Hippocampal formation (tissue), 2 donors: Measurements from ENCODE around the gene PAX3.
"Not testable (repeated sequence)": the region's sequence is repeated elsewhere in the genome, so short reads cannot be mapped to it uniquely, and the experiment has no call there.

Source experiments
- DNase-seq, 2 donors: peaks; one replicate each; lab custom pipeline; 2025; lab: John Stamatoyannopoulos, UW

The PAX3 gene

GRCh38 chr2:222214885-222215284 is 83.9 kb downstream of the PAX3 start:
- no peak for DNase-seq

GRCh38 chr2:222213049-222213448 is 85.7 kb downstream of the PAX3 start:
- DNase-seq: no peak

DNA sequence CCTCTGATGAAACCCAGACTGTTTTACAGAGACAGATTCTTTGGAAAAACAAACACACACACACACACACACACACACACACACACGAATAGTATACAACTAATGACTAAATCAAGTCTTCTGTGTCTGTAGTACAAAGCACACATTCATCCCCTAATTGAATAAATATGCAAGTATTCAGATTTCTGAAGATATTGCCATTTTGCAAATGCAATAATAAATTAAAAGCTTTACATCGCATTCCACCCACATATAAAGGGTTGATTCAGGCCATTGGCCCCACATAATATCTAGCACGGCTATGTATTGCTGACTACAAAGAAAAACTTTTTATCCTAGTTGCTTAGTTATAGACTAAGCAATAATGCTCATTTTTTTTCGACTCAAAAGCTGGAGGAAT is 86.2 kb downstream of the PAX3 start:
- DNase-seq: no peak

DNA sequence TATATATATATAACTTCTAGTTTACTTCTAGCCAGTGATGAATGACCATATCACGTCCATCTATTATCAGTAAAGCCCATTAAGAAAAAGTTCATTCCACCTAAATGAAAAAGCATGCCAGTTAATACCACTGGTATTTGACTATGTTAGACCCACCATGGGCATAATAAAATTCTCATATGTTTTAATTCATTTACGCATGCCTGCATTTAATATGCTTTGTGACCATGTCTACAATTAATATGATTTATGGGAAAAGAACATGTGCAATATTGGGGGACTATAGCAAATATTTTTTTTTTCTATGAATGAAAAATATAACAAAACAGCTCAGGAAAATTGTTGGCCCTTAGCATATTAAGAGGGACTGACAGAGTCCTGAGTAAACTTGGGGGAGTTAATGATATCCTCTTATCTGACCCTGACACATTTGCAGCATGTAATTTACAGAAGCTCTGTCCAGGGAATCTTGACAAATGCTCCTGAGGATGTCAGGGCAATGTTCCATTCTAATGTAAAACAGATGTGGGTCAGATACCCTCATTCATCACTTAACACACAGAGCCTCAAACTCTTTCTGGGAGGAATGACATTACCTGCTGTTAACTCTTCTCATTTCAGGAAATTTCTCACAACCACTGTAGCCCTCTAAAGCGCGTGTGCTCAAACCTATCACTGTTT is 90.6 kb downstream of the PAX3 start:
- DNase-seq: no peak

DNA sequence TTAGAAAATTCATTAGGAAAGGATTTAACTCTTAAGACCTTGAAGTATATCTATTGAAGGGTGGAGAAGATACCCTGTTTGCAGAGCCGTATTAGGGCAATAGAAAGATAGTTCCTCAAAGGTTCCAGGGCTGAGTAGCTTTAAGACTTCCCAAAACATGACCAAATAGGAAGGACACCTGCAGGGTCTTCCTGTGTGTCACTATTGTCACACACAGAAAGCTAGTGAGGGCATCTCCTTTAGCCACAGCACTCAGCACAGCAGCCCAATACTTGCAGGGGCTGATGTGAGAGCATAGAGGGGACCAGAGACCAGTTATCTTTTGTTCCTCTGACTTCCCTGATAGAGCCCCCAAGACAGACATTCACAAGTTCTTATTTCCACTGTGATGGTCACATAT is 93.7 kb downstream of the PAX3 start:
- DNase-seq: no peak

- no peak for DNase-seq
These were observed 95.8 kb downstream of the PAX3 start for GRCh38 chr2:222203041-222203440.

DNA sequence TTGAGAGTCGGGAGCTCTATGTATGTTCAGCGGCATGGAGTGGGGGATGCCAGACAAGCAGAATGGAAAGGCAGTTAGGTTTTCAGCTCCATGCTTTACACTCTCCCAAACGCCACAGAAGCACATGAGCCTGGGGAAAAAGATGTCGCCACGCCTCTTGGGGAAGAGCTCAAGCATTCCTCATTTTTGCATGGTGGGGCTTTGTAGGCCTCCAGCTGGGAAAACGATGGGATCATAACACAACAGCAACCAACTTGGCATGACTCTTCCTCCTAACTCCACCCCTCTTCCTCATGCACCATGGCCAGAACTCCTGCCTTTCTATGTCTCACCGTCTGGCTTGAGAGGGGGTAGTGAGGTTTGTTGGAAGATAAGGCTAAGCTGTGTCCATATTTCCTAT is 102.6 kb downstream of the PAX3 start:
- DNase-seq: no peak

DNA sequence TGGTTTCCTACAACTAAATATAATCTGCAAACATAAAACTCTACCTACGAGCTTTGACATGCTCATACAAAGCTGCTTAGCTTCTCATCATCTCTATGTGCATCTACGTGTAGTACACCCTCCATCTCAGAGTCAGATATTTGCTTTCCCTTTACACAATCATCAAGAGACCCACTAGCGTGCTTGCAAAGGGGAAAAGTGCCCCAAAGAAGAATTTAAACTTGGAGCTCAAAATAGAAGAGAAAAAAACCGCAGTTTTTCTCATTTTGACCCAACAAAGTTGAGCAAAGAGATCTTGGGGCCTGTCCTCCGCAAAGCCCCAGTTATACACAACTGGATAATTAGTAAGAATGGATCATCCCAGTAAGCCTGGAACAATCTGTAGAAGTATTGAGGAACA is 104.1 kb downstream of the PAX3 start:
- DNase-seq: no peak

GRCh38 chr2:222193328-222193983 is 105.3 kb downstream of the PAX3 start:
- no peak for DNase-seq

GRCh38 chr2:222180619-222181018 is 118.2 kb downstream of the PAX3 start:
- no peak for DNase-seq

DNA sequence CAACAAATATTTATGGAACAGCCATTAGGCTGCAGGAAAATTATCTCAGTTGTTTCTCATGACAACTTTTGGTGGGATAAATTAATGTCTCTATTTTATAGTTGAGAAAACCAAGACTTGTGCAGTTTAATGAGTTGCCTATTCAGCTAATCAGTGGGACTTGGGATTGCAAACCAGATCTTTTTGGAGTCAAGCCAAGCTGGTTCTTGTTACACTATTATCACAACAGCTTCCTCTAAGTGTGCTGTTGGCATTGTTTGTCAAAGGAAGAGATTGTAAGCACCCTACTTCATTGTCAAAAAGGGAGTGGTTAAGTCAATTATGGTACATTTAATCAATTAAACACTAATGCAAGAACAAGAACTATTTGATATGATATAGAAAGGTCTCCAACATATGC is 119.2 kb downstream of the PAX3 start:
- DNase-seq: no peak

GRCh38 chr2:222178450-222178849 is 120.3 kb downstream of the PAX3 start:
- no peak for DNase-seq

DNA sequence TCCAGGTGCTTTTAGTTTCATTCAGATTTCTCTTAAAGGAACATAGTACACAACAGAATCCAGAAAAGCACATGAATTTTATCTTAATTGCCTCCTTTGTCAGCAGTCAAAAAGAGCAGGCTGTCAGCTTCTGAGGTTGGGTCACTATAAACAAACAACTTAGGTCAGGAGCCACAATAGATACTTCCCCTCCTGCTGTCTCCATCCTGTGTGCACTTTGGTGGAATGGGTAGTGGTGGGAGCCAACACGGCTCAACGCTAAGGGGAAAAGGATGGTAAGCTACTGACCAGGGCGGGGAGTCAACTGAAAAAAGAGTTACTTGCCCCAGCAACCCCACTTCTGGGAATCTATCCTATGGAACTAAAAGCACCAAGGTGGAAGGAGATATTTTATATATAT is 121.9 kb downstream of the PAX3 start:
- no peak for DNase-seq

DNA sequence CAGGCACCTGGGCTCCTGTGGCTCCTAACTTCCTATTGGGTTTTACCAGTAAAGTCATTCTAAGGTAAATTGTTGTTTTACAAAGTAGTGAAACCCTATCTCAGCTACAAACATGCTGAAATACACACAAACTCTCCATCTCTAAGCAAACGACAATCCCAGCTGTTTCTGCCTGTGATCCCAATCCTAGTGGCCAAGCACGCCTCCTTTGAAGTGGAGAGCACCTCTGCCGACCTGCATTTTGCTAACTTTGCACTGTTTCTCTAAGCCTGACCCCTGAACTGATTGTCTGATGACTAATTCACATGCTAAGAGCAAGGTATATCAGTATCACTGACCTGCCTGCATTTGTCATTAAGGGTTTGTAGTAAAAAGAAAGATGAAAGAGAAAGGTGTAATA is 124.3 kb downstream of the PAX3 start:
- DNase-seq: no peak

- no peak for DNase-seq
These were observed 129.5 kb downstream of the PAX3 start for GRCh38 chr2:222169346-222169745.

DNA sequence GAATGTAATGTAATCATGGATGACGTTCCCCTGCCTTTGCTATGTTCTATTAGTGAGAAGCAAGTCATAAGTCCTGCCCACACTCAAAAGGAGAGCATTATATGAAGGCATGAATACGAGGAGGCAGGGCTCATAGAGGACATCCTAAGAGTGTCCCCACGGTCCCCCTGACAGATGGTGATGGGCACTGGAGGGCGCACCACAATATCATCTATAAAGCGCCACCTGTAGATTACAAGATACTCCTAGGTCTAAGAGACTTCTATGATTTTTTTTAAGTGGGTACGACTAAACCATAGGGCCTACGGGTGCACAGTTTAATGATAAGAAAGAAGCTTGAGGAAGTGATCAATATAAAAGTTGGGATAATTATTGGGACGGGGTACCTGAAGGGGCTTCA is 131.0 kb downstream of the PAX3 start:
- no peak for DNase-seq

- no peak for DNase-seq
These were observed 137.9 kb downstream of the PAX3 start for GRCh38 chr2:222160944-222161343.

DNA sequence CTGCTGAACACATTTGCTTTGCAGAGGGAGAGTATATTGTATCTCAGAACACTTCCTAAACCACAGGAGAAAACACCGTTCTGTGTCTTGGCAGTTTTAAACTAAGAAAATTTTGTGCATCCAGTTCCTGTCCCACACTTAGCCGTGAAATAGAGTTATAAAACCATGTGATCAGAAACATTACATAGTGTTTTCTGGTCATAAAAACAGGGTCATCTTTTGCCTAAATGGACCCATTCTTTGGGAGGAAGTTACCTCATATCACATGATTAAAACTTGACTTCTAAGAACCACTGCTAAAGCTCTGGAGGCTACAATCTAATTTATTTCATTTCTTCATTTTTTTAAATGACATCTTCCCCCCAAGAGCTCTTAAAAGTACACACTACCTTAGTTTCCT is 138.7 kb downstream of the PAX3 start:
- DNase-seq: no peak

DNA sequence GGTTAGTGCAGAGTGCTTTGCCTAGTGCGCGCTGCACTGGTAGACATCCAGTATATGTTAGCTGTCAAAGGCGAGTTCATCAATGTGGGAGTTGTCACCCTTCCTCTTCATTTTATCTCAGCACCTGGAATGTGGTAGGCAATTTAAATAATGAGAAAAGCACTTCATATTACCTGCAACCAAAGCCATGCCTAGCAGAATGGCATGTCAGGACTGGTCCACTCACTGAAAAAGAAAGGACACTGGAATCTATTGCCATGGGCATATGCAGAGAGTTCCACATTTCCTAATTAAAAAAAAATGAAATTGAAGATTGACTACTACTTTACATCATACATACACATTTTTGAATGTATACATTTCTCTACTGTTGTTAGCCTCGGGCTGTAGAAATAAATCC is 139.6 kb downstream of the PAX3 start:
- no peak for DNase-seq

DNA sequence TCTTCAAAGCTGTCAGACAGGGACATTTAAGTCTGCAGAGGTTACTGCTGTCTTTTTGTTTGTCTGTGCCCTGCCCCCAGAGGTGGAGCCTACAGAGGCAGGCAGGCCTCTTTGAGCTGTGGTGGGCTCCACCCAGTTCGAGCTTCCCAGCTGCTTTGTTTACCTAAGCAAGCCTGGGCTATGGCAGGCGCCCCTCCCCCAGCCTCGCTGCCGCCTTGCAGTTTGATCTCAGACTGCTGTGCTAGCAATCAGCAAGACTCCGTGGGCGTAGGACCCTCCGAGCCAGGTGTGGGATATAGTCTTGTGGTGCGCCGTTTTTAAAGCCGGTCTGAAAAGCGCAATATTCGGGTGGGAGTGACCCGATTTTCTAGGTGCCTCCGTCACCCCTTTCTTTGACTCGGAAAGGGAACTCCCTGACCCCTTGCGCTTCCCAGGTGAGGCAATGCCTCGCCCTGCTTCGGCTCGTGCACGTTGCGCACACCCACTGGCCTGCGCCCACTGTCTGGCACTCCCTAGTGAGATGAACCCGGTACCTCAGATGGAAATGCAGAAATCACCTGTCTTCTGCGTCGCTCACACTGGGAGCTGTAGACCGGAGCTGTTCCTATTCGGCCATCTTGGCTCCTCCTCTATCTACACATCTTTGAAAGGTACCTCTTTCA is 143.7 kb downstream of the PAX3 start:
- DNase-seq: not testable (repeated sequence)
